HG03103 (cell line): ENCODE results near the gene KLHL35.
"Not testable (repeated sequence)": the region's sequence is repeated elsewhere in the genome, so short reads cannot be mapped to it uniquely, and the experiment has no call there.

ENCODE experiments used
- ATAC-seq: cut with Tn5 transposase; IDR thresholded peaks from one replicate; pipeline ENCODE4 v1.9.1; 2021; ENCODE audit warnings: low read depth; ENCODE audit not compliant: unreplicated experiment

The KLHL35 gene

DNA sequence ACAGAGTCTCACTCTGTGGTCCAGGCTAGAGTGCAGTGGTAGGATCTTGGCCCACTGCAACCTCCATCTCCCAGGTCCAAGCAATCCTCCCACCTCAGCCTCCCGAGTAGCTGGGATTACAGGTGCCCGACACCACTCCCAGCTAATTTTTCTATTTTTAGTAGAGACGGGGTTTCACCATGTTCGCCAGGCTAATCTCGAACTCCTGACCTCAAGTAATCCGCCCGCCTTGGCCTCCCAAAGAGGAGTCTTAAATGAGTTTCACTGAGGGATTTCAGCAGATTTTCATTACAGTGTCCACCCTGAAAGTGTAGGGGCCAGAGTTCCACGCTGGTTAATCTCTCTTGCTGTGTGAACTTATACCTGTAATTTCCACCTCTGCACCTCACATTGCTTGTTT, 34.1 kb downstream of the KLHL35 start:
- ATAC-seq = no peak

DNA sequence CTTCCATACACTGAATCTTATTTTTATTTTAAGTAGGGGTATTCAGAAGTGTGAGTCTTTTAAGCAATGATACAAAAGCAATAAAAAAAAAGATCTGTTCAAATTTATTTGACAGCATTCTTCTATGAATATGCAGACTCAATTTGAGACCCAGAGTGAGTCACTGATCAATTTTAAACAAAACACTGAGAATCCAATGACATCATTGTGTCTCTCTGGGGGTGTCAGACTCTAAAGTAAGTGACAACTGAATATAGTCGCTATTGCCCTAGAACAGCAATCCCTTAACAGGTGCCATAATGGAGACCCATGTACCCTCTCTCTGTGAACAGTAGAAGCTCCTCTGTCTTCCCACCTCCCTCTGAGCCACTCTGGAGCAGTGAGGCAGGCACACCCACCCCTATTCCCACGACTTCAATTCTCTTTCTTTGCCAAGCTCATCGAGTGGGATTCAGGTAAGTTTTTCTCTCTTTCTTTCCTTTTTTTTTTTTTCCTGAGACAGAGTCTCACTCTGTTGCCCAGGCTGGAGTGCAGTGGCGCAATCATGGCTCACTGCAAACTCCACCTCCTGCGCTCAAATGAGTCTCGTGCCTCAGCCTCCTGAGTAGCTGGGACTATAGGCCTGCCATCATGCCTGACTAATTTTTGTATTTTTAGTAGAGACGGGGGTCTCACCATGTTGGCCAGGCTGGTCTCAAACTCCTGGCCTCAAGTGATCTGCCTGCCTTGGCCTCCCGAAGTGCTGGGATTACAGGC, 38.7 kb downstream of the KLHL35 start:
- ATAC-seq = no peak

DNA sequence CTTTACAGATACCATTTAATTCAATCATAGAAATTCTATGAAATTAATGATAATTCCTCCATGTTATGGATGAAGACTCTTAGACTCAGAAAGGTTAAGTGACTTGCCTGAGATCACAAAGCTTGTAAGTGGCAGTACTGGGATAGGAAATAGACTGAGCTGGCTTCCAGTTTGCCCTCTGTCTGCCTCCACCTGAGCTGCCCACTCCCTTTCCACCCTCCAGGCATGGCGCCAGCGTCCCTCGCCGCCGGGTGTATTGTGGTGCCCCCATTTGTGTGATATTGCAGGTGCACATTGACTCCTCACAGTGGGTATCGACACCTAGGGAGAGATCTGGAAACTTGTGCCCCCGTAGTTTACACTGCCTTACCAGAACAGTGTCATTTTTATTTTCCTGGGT, 43.1 kb downstream of the KLHL35 start:
- no peak for ATAC-seq

DNA sequence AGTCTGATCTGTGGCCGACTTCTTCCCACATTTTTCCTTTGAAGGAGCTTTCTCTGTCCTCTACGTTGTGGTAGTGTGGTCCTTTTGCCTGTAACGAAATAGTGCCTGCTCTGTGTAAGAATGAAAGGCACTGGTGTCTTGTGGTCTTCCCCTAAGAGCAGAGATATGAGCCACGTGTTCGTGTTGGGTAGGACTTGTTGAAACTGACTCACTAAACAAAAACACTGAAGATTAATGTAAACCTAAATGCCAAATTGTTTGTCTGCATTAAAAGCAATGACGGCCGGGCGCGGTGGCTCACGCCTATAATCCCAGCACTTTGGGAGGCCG, 43.8 kb downstream of the KLHL35 start:
- ATAC-seq = no peak

DNA sequence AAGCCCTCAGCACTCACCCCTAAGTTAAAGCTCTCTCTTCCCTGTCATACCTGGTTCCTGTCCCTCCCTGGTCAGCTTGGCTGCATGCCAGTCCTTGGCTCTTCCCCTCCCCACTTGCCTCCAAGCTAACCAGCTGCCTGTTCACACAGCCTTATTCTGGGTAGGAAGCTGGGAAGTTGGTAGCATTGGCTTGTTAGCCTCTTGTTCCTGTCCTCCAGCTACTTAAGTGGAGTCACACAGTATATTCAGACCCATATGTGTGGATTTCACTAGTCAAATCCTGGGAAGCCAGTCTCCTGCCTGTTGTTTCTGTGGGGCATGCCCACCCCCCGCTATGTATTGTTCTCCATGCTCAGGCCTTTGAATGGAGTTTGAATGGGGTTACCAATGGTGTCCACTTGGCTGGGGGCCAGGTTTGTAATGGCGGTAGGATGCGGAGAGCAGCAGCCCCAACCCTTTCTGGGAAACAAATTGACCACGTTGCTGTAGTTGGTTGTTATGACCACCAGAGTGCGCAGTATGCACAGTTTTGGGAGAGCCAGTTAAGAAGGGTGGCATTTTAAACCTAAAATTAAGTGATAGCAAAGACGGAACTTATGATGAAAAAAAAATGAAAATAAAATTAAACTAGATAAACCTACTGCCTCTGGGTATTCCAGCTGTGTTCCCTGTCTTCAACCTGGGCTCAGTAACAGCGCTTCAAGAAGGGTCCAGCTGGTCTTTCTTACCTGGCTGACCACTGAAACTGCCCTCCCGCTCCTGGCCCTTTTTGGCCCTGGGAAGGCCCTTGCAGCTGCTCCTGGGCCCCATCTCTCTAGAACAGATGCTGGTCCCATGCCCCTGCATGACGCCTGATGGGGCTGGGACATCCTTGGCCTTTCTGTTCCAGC, 44.4 kb downstream of the KLHL35 start:
- no peak for ATAC-seq

DNA sequence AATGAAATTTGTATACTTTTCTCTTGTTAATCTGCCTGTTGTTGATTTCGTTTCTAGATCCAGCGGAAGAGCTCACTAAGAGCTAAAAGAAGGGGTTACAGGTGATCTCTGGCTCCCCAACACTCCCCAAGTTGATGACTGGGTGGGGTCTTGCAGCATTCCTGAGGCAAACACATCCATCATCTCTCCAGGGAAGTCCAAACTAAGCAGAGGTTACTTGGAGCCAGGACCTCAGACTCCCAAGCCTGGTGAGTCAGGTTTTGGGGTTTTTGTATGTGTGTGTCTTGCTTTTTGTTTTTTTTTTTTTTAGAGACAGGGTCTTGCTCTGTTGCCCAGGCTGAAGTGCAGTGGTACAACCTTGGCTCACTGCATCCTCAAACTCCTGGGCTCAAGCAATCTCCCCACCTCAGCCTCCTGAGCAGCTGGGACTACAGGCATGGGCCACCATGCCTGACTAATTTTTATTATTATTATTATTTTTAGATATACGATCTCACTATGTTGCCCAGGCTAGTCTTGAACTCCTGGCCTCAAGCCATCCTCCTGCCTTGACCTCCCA, 45.2 kb downstream of the KLHL35 start:
- no peak for ATAC-seq

DNA sequence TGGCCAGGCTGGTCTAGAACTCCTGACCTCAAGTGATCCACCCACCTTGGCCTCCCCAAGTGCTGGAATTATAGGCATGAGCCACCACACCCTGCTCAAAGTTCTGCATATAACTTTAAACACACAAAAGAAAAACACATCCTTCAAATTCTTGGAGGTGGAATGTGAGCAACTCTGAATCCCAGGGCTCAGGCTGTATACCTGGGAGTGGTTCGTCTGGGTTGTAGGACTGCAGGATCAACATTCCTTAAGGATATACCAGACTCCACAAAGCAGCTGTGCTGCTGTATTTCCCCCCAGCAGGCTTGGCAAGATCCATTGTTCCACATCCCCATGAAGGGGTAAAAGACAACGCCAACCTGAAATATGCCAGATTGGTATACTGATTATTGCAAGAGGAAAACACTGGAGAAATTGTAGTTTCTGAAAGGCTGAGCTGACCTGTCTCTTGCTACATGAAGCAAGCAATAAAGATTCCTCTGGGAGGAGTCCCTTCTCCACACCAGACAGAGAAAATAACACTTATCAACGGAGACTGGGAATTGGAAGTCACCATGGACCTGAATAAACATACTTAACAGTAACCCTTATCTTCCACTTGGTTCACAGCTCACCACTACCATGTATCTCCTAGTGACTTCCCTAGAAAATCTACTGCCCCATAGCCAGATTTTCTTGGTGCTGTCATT, 45.9 kb downstream of the KLHL35 start:
- ATAC-seq = no peak

DNA sequence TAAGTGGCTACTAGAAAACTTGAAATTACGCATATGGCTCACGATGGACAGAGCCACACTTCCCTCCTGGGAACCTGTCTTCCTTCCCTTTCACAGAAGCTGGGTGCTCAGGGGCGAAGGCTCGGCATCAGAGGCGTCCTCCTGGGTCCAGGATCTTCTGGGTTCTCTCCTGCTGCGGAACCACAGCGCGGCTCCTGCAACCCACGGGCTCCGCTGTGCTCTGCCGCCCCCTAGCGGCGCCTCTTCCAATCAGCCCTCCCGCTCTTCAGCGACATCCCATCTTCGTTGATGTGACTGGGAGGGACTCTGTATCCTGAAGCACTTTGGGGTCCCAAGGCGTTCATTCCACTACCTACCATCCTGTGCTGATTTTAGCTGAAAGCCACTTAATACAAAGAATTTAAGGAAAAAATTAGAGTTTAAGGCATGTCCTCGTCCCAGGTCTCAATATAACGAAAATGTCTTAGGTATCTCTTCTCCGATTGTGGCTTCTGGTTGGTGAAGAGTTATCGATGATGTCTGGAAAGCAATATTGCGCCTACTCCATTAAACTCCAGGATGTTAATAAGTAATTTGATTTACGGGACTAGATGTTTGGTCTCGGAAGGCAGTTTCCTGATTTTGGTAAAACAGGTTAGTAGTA, 48.4 kb downstream of the KLHL35 start:
- ATAC-seq = no peak

DNA sequence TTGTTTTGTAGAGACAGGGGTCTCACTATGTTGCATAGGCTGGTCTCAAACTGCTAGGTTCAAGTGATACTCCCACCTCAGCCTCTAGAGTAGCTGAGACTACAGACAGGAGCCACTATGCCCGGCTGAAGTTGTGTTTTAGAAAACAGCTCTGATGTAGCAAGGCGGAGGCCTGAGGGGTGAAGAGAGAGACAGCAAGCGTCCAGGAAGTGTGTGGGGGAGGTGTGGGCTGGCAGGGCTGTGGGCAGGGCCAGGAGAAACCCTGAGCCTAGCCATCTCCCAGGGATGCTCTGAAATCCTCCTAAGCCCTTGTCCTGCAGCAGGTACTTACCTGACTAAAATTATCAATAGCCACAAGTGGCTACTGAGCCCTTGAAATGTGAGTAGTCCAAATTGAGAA, 49.8 kb downstream of the KLHL35 start:
- no peak for ATAC-seq

DNA sequence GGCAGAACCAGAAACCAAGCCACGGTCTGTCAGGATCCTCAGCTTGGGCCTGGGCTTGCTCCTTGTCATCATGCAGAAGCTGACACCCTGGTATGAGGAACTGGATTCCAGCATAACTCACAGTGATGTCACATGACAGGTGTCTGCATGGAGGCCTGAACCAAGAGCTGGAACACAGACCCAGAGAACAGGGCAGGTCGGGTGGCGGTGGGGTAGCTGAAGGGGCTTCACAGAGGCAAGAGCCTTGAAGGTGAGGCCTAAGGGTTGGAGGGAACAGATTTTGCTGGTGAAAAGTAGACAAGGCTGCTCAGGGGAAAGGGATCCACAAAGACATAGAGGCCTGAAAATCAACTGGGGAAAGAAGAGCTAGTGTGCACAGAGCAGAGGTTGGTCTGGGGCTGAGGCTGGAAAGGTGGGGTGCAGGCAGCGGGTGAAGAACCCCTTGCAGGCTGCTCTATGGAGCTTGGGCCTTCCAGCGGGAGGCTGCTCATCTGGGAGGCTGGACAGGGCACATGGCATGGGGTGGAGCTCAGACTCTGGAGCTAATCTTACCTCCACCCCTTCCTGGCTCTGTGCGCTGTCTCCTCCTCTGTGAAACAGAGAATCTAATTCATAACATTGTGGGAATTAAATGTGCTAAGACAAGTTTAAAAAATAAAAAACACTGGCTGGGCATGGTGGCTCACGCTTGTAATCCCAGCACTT, 52.1 kb downstream of the KLHL35 start:
- no peak for ATAC-seq

DNA sequence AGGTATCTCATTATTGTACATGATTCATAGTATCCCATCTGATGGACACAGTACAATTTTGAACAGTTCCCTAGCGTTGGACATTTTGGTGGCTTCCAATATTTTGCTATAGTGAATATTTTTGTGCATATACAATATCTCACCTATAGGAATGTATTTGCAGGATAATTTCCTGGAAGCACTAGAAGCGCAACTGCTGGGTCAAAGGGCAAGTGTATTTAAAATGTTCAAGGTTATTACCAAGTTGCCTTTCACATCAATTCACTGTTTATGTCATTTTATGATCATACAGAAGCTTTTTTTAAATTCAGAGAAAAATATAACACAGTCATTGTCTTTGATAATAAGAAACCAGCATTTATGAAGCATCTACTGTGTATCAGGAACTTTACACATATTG, 52.8 kb downstream of the KLHL35 start:
- ATAC-seq = no peak

DNA sequence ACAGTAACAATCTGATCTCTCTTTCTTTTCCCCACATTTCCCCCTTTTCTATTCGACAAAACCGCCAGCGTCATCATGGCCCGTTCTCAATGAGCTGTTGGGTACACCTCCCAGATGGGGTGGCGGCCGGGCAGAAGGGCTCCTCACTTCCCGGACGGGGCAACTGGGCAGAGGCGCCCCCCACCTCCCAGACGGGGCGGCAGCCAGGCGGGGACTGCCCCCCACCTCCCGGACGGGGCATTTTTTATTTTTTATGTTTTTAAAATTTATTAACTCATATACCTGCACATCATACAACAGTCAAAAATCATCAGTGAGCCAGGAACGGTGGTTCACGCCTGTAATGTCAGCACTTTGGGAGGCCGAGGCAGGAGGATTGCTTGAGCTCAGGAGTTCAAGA, 54.2 kb downstream of the KLHL35 start:
- ATAC-seq = not testable (repeated sequence)

DNA sequence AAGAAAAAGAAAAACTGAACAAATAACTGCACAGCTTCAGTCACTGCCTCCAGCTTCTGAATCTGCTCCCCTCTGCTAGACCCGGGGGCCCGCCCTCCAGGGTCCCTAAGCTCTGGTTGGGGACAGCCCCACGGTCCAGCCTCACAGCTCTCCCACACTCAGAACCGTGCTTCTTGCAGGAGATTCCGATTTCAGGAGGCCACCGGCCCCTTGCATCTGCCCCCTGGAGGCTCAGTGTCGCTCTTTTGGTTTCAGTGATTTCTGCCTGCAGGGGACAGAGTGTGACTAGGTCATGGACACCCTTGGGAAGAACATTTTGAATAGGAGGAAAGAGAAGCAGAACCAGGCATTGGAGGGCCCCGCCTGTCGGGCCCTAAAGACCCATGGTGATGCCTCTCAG, 56.8 kb downstream of the KLHL35 start:
- ATAC-seq = no peak

DNA sequence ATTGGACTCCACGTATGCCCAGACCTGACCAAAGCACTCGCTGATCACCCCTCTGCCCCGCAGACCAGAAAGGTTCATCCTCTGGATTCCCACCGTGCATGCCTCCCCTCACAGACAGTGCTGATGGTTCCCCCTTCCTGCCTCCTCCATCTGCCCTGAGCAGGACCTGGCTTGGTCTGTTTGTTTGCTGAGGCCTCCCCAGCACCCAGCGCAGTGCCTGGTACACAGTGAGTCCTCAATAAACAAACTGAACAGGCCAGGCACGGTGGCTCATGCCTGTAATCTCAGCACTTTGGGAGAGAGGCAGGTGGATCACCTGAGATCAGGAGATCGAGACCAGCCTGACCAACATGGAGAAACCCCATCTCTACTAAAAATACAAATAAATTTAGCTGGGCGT, 57.4 kb downstream of the KLHL35 start:
- no peak for ATAC-seq

DNA sequence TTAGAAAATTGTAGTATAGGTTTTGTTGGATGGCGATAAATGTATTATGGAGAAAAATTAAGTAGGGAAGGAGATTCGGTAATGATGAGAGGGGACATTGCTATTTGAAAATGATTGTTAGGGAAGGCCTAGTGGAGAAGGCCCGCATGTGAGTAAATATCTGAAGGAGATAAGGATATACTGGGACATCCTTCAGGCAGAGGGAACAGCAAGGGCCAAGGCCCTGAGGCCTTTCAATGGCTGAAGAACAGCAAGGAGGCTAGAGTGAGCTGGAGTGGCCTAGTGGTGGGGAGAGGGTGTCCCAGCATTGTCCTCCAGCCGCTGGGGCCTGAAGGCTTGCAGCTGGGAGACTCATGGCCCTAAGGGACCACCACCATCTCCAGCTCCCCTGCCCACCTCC, 58.4 kb downstream of the KLHL35 start:
- no peak for ATAC-seq

DNA sequence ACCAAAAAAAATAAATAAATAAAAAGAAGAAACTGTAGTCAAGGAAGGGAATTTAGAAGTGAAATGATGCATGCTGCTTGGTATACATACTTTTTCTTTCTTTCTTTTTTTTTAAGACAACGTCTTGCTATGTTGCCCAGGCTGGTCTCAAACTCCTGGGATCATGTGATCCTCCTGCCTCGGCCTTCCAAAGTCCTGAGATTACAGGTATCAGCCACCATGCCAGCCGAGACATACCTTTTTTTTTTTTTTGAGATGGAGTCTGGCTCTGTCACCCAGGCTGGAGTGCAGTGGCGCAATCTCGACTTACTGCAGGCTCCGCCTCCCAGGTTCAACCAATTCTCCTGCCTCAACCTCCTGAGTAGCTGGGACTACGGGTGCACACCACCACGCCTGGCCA, 59.8 kb downstream of the KLHL35 start:
- ATAC-seq = no peak
